AG10803 (cell line): Measurements from ENCODE around the gene PDE6D.
A peak's percentile ranks its signal among the peaks of the same experiment; 100 is the strongest.
"Not testable (repeated sequence)": the region's sequence is repeated elsewhere in the genome, so short reads cannot be mapped to it uniquely, and the experiment has no call there.

Source experiments
- DNase-seq: peaks from one replicate; pipeline ENCODE4 v3.0.0; 2010; ENCODE audit warnings: low read depth
- H3K4me3 ChIP-seq: 2 replicates; pipeline ENCODE4 v1.5.1; 2011; ENCODE audit warnings: mild to moderate bottlenecking, low read length, control low read depth
- CTCF ChIP-seq: conservative IDR thresholded peaks from 2 replicates; pipeline ENCODE4 v1.5.1; 2011; ENCODE audit warnings: mild to moderate bottlenecking, low read length, control low read depth, inconsistent platforms

The PDE6D gene

DNA sequence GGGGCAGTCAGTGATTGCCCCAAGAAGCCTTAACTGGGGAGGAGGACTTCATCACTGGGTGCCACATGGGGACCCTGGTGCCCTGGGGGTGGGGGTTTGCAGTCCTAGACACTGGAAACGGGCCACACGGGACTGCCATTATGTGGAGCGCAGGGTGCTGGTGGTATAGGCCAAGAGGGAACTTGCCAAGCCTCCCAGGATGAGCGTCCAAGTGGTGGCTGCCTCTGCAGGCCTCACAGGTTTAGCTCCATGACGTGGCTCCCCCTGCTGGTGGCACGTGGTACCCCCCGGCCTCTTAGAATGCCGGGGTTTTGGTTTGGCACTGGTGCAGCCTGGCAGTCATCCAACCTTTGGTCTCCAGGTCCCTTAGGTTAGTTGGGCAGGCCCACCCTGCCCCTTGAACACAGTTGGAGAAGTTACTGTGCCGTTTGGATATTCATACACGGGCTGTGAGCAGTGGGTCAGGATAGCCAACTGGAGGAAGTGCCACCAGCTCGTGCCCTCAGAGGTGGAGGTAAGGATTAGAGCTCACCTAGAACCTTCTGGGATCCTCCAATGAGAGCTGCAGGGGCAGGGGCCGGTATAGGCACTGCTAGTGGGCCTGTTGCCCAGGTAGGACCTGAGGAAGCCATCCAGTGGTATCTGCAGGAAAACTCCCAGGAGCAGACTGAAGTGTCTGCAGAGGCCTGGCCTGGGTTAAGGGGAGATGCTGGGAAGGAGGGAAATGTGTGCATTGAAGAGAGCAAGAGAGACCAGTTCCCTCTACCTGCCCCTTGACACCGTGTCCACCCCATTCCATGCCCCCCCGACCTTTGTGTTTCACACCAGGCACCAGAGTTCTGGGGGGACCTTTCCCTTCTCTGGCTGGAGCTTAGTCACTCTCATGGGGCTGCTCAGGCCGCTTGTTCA is 67.1 kb downstream of the PDE6D start:
- DNase-seq = peak; percentile 85
- H3K4me3 ChIP-seq = no peak overlapping the region

GRCh38 chr2:231713406-231713729 is 67.7 kb downstream of the PDE6D start:
- H3K4me3 ChIP-seq, DNase-seq: not testable (repeated sequence)

More for the DNA sequence above, 67.1 kb downstream of the PDE6D start:
- peak; percentile 84 for TF ChIP-seq CTCF

DNA sequence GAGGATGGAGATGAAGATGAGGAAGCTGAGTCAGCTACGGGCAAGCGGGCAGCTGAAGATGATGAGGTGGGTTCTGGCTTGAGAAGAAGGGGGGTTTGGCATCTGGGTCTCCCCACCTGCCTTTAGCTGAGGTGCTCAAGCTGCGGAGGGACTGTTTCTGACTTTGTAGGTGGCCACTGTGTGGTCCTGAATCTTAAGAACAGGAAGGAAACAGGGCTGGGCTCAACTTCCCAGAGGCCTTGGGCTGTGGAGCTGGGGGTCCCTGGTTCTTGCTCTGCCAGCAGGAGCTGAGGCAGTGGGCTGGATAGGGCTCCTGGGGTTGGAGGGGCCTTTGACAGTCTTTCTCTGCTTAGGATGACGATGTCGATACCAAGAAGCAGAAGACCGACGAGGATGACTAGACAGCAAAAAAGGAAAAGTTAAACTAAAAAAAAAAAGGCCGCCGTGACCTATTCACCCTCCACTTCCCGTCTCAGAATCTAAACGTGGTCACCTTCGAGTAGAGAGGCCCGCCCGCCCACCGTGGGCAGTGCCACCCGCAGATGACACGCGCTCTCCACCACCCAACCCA is 68.5 kb downstream of the PDE6D start:
- not testable (repeated sequence) for DNase-seq, H3K4me3 ChIP-seq

- peak overlapping the region; percentile 67 for H3K4me3 ChIP-seq
- no peak for TF ChIP-seq CTCF
- no peak for DNase-seq
These were observed 69.2 kb downstream of the PDE6D start for GRCh38 chr2:231711677-231712450.

DNA sequence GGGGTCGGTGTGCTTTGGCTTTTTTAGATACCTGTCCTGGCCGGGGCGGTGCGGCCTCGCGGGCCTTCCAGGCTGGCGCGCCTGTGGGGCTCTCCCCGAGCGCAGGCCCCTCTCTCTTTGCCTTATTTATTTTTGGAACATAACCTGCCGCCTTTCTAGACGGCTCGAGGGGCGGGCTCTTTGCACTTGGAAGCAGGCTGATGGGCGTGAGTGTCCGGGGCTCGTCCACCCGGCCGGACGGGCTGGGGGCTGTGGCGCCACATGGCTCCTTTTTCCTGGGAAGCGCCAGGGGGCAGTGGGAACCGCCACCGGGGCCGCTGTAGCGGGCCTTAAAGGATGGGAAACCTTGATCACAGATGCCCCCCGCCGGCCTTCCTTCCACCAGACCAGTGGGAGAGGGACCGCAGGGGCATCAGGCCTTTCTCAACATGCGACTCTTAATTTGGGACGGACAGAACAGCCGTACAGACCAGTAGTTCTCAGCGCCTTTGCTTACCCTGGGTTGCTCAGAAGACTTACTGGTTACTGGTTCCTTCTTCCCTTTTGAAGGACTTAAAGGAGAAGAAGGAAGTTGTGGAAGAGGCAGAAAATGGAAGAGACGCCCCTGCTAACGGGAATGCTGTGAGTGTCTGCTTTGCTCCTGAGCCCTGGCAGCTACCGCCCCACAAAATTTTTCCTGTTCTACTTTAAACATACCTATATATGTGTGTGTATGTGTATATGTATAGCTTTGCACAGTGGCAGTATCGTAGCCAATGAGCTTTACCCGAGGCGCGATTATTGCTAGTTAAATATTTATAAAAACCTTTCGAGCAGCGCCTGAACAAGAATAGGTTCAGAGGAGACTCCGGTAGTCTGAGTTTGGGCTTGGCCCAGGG is 70.0 kb downstream of the PDE6D start:
- DNase-seq = peak; percentile 16
- TF ChIP-seq CTCF = peak; percentile 36
- peak overlapping the region; percentile 67 for H3K4me3 ChIP-seq

GRCh38 chr2:231709981-231710798 is 70.9 kb downstream of the PDE6D start:
- TF ChIP-seq CTCF = peak; percentile 47
- DNase-seq = peak; percentile 79
- peak overlapping the region; percentile 67 for H3K4me3 ChIP-seq

GRCh38 chr2:231709636-231709980 is 71.5 kb downstream of the PDE6D start:
- peak; percentile 26 for DNase-seq
- peak overlapping the region; percentile 63 for H3K4me3 ChIP-seq

More at GRCh38 chr2:231709636-231709980, 71.5 kb downstream of the PDE6D start:
- TF ChIP-seq CTCF = no peak
